LHCN-M2 (cell line): Measurements from ENCODE around the gene CDPF1. TPM values are rescaled to one million over a fixed set of nuclear protein-coding genes. Genes with fewer than 3 reads are reported as not detected.

Source experiments
- DNase-seq: peaks from one replicate; pipeline ENCODE4 v3.0.0-alpha.2; 2012; ENCODE audit warnings: low read depth
- total RNA-seq: library from RNA; depleted of rRNA; stranded (reverse); fragments of >200 nt; gene quantifications from 2 replicates; pipeline ENCODE4 v1.2.3, GENCODE V29; 2014

CDPF1 gene
- total RNA-seq, 1 experiment from 2014 or later, result 15.9 TPM

GRCh38 chr22:46256358-46256958 is 6.4 kb upstream of the CDPF1 start:
- DNase-seq, result peak; percentile 87

GRCh38 chr22:46251816-46252380 is 1.8 kb upstream of the CDPF1 start:
- DNase-seq, result no peak

DNA sequence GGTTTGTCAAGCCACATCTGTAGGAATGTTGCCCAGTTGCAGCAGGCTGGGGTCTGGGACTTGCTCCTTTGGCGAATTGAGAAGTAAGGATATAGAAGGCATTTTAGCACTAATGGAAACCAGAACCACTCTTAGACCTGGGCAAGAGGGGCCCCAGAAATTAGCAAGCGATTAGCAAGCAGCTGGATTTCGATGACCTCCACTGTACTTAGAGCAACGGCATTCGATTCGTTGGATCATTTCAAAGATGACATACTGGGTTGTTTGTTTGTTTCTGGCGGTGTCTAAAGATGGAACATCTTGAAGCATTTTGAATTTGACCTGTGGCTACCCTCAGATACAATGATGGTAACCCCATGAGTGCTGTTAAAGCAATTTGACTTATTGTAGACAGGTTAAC is 1.2 kb upstream of the CDPF1 start:
- DNase-seq, result peak; percentile 9

- DNase-seq, result no peak
These were observed 661 bp upstream of the CDPF1 start for GRCh38 chr22:46250783-46251125.

DNA sequence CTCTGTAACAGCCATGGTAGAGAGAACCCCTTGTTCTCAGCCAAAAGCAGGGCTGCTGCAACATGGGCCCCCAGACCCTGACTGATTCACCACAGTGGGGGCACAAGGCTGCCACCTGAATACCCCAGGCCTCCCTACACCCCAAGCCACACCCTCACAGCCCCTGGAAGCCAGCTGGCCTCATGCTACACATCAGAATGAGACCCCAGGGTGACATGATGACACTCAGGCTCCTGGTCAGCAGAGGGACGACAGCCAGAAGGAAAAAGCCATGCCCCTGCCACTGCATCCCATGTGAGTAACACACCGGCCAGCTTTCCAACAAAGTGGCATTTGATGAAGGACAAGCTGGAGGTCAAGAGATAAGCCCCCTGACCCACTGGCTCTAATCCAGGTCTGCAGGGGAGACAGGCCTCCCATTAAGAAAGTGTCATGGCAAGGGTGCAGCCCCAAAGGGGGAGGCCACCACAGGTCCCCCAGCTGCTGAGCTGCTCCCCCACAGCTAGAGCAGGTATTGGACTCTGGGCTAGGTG is 2.6 kb downstream of the CDPF1 start:
- DNase-seq, result no peak

GRCh38 chr22:46246178-46246577 is 3.9 kb downstream of the CDPF1 start:
- no peak for DNase-seq

- peak; percentile 4 for DNase-seq
These were observed 4.6 kb downstream of the CDPF1 start for GRCh38 chr22:46245511-46245910.

- DNase-seq, result no peak
These were observed 5.3 kb downstream of the CDPF1 start for GRCh38 chr22:46244771-46245170.

DNA sequence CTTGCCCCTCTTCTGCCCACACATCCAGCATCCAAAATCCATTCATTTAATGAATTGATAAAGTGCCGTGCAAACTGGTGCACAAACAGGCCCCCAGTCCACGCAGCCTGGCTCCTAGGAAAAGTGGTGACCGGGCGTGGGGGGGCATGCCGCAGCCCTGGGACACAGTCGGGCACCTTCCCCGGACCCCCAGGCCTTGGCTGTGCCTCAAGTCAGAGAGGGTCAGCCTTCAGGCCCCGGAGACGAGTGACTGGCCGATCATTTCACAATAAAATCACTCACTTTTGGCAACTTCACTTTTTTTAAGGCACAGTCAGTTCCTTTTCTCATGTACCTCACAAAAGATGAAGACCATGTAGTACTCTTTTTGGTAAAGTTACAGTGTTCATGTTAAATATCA is 8.0 kb downstream of the CDPF1 start:
- no peak for DNase-seq

DNA sequence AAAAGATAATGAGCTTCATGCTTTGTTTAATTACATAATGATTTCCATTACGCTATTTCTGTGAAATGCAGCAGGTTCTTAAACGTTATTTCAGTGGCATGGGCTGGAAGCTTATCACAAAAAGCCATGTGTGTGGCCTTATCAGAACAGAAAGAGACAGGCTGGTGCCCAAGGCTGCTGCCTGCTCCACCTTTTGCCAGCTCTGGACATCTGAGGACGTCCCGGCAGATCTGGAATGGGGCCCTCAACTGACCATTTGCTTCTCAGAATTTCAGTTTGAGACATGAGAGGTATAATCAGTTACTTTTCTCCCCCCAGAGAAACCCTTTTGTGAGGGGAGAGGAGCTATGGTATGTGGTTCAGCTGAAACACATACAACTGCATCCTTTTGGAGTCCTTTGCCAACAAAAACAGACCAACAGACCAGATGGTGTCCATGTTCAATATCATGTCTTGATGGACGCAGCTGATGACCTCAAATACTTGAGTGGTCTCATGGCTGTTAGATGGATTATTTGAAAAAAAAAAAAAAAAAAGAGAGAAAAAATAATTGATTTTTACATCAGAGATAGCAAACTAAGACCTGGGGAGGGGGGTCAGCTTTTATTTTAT is 8.6 kb downstream of the CDPF1 start:
- DNase-seq, result no peak

DNA sequence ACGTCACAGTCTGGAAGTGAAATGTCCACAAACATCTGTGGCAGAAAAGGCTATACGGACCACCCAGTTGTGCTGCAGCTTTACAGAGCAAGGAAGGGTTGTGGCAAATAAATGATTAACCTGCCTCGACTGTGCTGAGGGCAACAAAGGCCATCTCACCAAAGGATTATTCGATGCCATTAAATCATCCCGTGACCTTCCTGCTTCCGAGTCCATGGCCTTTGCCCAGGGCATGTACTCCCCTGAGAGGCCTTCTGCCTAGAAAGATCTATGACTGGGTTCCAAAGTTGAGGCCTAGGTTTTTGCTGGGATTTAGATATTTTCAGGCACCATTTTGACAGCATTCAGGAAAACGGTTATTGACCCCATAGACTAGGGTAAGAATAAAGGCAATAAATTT is 9.2 kb downstream of the CDPF1 start:
- DNase-seq, result no peak

DNA sequence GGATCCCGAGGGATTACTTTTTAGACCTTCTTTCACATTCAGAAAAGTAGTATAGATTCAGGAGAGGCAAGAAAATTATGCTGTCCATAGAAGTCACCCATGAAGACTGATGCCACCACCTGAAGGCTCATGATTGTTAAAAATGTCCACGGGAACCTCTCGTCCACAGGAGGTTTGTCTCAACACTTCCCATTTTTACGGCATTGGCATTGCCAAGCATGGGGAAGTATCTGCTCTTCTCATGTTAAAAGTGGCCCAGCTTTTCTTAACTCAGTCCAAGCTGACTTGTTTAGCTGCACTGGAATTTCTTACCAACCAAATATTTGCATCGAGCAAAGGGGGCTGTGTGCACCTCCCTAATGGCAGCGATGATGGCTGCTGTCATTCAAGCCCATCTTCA is 9.6 kb downstream of the CDPF1 start:
- DNase-seq, result no peak

DNA sequence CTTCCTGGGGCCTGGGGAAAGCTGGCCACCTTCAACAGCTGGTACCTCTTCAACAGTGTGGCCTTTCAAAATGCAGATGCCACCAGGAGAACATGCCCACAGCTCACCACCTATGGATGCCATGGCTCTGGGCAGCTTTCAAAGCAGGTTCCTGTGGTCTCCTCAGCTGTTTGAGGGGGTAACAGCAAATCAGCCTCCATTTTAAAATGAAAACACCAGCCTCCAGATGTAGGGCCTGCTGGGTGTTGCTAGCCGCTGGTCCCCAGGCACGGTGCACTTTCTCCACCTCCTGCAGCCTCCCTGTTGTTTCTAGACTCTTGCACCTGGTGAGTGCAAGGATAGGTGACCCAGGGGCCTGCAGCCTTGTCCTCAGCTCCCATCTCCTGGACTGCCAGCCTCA is 10.0 kb downstream of the CDPF1 start:
- no peak for DNase-seq

- no peak for DNase-seq
These were observed 10.6 kb downstream of the CDPF1 start for GRCh38 chr22:46239261-46240048.

DNA sequence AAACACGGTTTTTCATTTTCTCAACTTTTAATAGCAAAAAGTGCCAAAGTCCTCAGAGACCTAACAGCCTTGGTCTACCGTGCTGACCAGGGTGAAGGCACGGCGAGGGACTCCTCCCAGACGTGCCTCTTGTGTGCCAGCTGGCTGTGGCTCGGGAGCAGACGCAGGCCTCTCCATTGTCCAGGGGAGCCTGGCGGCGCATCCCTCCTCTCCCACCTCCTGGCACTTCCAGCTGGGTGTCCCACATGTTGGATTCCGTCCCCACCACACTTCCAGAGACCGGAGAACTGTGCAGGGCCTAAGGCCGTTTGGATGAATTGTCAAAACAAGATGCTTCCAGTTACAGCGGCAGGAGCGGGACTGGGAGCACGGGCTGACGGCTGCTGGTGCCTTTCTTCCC is 11.6 kb downstream of the CDPF1 start:
- DNase-seq, result no peak

DNA sequence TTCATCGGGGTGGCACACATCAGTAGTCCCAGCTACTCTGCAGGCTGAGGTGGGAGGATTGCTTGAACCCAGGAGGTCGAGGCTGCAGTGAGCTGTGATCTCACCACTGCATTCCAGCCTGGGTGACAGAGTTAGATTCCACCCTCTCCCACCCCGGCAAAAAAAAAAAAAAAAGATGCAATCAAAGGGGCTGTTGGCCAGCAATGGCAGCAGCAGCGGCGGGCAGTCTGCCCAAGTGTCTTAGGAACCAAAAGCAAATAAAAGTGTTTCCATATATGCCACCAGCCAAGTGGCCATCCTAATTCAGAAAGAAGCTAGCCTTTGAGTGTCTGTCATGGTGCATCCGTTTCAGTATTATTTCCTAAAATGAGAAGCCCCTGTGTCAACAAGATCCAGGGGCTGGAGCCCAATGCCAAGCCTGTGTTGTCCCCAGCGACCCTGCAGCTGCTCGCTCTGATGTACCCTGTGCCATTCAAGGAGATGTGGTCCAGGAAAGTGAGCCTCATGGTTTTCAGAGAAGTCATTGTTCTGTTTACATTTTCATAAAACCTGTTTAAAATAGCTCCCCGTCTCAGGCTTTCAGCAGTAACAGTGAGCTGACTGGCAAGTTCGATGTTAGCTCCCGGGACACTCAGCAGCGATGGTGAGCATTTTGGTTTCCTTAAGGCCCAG is 12.5 kb downstream of the CDPF1 start:
- no peak for DNase-seq

GRCh38 chr22:46234969-46235368 is 15.1 kb downstream of the CDPF1 start:
- no peak for DNase-seq

DNA sequence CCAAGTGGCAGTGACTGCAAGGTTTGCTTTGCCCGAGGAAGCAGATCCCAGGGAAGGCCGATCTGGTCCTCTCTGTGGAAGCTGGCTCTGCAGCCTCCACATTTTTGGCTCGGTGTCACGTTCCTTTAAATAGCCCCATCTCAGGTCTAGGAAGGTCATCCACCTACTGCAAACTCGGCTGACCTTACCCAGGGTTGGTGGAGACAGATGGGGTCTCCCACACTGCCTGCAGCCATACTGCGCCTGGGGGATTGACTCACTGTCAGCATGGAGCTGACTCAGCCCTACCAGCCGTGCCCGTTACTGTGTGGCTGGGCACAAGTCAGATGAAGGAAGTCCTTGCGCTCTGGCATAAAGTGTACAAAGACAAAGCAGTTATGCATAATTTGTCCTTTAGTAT is 16.9 kb downstream of the CDPF1 start:
- DNase-seq, result peak; percentile 96

- DNase-seq, result no peak
These were observed 19.7 kb downstream of the CDPF1 start for GRCh38 chr22:46230262-46230901.

- DNase-seq, result no peak
These were observed 20.4 kb downstream of the CDPF1 start for GRCh38 chr22:46229701-46230100.

GRCh38 chr22:46226577-46226976 is 23.5 kb downstream of the CDPF1 start:
- DNase-seq, result no peak
